C4-2B (cell line): ENCODE data around the gene NLRP9.

ENCODE experiments used
- ZFX ChIP-seq: fragments of 450-650 bp; IDR thresholded peaks from 2 replicates; pipeline ENCODE4 v1.6.1; 2017
- TF ChIP-seq, protein P1 (sequence below): fragments of 450-650 bp; conservative IDR thresholded peaks from 2 replicates; pipeline ENCODE4 v1.5.1; 2017; ENCODE audit warnings: mild to moderate bottlenecking

DNA sequence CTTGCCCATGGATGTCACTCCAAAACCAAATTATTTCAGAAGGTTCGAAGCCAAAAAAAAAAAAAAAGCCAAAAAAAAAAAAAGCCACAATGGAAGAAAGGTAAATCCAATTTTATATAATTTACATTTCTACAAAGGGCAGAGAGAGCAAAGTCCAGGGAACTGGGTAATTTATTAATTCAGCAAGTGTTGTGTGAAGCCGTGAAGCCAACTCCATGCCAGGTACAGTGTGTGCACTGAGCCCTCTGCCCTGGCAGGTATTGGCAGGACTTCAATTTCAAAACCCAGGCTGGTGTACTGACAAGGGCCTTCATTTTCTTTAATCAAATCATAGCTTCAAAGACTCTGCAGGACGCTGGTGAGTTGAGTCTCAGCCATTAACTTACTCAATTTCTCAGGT is 15.2 kb upstream of the NLRP9 start:
- TF ChIP-seq, protein P1, sequence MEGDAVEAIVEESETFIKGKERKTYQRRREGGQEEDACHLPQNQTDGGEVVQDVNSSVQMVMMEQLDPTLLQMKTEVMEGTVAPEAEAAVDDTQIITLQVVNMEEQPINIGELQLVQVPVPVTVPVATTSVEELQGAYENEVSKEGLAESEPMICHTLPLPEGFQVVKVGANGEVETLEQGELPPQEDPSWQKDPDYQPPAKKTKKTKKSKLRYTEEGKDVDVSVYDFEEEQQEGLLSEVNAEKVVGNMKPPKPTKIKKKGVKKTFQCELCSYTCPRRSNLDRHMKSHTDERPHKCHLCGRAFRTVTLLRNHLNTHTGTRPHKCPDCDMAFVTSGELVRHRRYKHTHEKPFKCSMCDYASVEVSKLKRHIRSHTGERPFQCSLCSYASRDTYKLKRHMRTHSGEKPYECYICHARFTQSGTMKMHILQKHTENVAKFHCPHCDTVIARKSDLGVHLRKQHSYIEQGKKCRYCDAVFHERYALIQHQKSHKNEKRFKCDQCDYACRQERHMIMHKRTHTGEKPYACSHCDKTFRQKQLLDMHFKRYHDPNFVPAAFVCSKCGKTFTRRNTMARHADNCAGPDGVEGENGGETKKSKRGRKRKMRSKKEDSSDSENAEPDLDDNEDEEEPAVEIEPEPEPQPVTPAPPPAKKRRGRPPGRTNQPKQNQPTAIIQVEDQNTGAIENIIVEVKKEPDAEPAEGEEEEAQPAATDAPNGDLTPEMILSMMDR: no peak
- no peak for TF ChIP-seq ZFX
